K562 (cell line): ENCODE results near the gene TCAF1. TPM values are rescaled to one million over a fixed set of nuclear protein-coding genes. Genes with fewer than 3 reads are reported as not detected.

Experiments
- ETV1 ChIP-seq: fragments of 450-650 bp; conservative IDR thresholded peaks from 2 replicates; pipeline ENCODE4 v1.6.1; 2016; ENCODE audit warnings: missing genetic modification characterization, control low read depth, low read depth, missing compliant biosample characterization
- FIP1L1 ChIP-seq: fragments of 200-400 bp; formaldehyde crosslinking; IDR thresholded peaks from 2 replicates; pipeline ENCODE4 v1.6.1; 2018; ENCODE audit warnings: mild to moderate bottlenecking, low read depth, low read length; ENCODE audit not compliant: poor library complexity, severe bottlenecking
- NELFE ChIP-seq: IDR thresholded peaks from 2 replicates; pipeline ENCODE4 v1.6.1; 2011; ENCODE audit warnings: mild to moderate bottlenecking; ENCODE audit not compliant: insufficient read depth, insufficient read length
- PRMT5 ChIP-seq: sonication (generic); formaldehyde crosslinking; IDR thresholded peaks from 2 replicates; pipeline ENCODE4 v1.5.0; 2020; ENCODE audit warnings: missing genetic modification reagents
- RBM39 ChIP-seq: fragments of 200-400 bp; formaldehyde crosslinking; optimal IDR thresholded peaks from 2 replicates; pipeline ENCODE3; 2018; ENCODE audit warnings: low read depth, low read length
- SIN3A ChIP-seq, 2 experiments: fragments of 150-350 bp in 1 of 2; IDR thresholded peaks; 2 replicates each; pipeline ENCODE4 v1.6.1; 2011 to 2016; ENCODE audit warnings: borderline replicate concordance in 2 of 2, low read depth in 2 of 2, low read length in 2 of 2, mild to moderate bottlenecking in 2 of 2, moderate library complexity in 2 of 2; ENCODE audit not compliant: control insufficient read depth in 1 of 2
- STAT5A ChIP-seq: IDR thresholded peaks from 2 replicates; pipeline ENCODE4 v1.6.1; 2012; ENCODE audit warnings: low read length, inconsistent platforms, borderline replicate concordance
- polyA plus RNA-seq, 8 experiments: library from polyadenylated mRNA; depleted of rRNA in 4 of 8; stranded (reverse) in 5 of 8; unstranded in 3 of 8; fragments of >200 nt; fragmentation: Nextera tagmentation in 2 of 8; fragmentation: Illumina TruSeq in 1 of 8; extraction: Ambion mirVana in 2 of 8; extraction: Trizol in 1 of 8; gene quantifications; 2 replicates each; pipeline versions ENCODE4 v1.2.1 to v1.2.3, GENCODE V29; 2011 to 2014; ENCODE audit warnings: inconsistent platforms in 1 of 8, missing spikeins in 1 of 8
- total RNA-seq, 7 experiments: library from RNA; depleted of rRNA in 6 of 7; stranded (reverse); fragments of >200 nt in 6 of 7; fragmentation: Illumina TruSeq in 2 of 7; extraction: Trizol in 2 of 7; gene quantifications; 2 replicates each; pipeline versions ENCODE4 v1.2.1 to v1.2.3, GENCODE V29; 2011 to 2021; ENCODE audit warnings: low replicate concordance in 1 of 7
- TF ChIP-seq, protein P1 (sequence below), 2 experiments: fragments of 450-650 bp; IDR thresholded peaks; 2 replicates each; pipeline ENCODE4 v1.6.1; 2016; ENCODE audit warnings: mild to moderate bottlenecking in 2 of 2, borderline replicate concordance in 1 of 2, low read depth in 1 of 2, moderate library complexity in 1 of 2
- TF ChIP-seq, protein P2 (sequence below), 2 experiments: fragments of 450-650 bp; IDR thresholded peaks; 2 replicates each; pipeline ENCODE4 v1.6.1; 2016
- TF ChIP-seq, protein P3 (sequence below): fragments of 250-450 bp; sonication (Bioruptor Pico); IDR thresholded peaks from 2 replicates; pipeline ENCODE4 v1.8.0; 2022; ENCODE audit warnings: moderate library complexity, mild to moderate bottlenecking, inconsistent platforms
- TF ChIP-seq, protein P4 (sequence below): IDR thresholded peaks from 3 replicates; pipeline ENCODE4 v1.6.1; 2011; ENCODE audit warnings: borderline replicate concordance, mild to moderate bottlenecking, moderate library complexity; ENCODE audit not compliant: insufficient read length; ENCODE audit errors: extremely low read depth

The TCAF1 gene
- total and polyA plus RNA-seq, 9 of the 15 experiments (the other 6 are each of a cell fraction or from before 2014, with no cell fraction given): 6.2 to 52.2 (median 24.4) TPM

DNA sequence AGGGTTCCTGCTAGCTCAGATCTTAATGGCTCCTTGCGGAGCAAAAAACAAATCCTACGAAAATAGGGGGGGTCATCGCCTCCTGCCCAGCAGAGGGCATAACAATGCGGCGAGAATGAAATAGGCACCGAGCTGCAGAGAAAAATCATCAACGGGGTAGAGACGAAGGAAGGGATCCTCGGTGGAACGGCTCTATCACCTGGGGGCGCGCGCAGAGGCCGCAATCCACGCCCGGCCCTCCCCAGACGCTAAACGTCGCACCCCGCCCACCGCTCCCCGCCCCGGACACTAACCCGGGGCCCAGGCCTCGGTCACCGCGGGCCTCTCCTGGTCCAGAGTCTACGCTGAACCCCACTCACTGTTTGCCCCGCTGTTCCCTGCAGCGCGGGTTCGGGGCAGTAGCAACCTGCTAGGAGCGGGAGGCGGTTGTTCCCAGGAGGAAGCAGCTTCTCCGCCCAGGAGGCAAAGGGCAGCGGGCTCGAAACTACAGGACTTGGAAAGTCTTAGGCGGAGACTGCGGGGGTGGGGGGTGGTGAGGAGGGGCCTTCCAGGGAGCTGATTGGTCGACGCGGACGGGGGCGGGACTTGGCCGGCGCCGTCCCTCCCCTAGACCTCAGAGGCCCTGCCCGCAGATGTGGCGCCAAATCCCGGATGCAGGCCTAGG, at the start of gene TCAF1 (continued):
- TF ChIP-seq, protein P1, sequence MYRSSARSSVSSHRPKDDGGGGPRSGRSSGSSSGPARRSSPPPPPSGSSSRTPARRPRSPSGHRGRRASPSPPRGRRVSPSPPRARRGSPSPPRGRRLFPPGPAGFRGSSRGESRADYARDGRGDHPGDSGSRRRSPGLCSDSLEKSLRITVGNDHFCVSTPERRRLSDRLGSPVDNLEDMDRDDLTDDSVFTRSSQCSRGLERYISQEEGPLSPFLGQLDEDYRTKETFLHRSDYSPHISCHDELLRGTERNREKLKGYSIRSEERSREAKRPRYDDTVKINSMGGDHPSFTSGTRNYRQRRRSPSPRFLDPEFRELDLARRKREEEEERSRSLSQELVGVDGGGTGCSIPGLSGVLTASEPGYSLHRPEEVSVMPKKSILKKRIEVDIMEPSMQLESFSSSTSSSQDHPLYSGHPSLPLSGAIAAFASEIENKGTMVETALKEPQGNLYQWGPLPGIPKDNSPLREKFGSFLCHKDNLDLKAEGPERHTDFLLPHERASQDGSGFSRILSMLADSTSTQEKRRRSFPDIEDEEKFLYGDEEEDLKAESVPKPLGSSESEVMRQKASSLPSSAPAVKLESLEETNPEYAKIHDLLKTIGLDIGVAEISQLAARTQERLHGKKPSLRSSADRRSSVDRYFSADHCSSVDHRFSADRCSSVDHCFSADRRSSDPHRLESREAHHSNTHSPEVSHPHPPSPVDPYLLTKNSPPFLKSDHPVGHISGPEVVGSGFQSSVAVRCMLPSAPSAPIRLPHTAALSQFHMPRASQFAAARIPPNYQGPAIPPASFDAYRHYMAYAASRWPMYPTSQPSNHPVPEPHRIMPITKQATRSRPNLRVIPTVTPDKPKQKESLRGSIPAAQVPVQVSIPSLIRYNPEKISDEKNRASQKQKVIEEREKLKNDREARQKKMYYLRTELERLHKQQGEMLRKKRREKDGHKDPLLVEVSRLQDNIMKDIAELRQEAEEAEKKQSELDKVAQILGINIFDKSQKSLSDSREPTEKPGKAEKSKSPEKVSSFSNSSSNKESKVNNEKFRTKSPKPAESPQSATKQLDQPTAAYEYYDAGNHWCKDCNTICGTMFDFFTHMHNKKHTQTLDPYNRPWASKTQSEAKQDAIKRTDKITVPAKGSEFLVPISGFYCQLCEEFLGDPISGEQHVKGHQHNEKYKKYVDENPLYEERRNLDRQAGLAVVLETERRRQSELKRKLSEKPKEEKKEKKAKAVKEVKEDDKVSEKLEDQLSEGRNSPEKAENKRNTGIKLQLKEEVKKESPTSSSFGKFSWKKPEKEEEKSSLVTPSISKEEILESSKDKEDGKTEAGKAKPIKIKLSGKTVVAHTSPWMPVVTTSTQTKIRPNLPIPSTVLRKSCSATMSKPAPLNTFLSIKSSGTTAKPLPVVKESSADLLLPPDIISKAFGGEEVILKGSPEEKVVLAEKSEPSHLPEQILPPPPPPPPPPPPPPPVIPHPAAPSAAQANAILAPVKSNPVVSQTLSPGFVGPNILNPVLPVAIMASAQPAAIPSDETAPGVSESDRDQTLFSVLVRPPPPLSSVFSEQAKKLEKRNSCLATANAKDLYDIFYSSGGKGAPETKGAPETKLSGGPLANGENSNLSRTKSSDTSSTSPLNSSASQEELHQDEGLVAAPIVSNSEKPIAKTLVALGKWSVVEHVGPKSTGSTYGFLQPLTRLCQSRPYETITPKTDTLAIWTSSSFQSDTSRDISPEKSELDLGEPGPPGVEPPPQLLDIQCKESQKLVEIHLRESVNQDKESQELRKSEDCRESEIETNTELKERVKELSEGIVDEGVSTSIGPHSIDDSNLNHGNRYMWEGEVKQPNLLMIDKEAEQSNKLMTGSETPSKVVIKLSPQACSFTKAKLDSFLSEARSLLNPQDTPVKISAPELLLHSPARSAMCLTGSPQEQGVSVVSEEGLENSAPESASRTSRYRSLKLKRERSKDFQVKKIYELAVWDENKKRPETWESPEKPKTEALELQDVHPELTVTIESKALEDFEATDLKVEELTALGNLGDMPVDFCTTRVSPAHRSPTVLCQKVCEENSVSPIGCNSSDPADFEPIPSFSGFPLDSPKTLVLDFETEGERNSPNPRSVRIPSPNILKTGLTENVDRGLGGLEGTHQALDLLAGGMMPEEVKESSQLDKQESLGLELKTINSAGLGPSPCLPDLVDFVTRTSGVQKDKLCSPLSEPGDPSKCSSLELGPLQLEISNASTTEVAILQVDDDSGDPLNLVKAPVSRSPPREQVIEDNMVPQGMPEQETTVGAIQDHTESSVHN (IDR thresholded peaks at IDR 0.05; ENCODE audit: borderline replicate concordance in 1 of 2, low read depth in 1 of 2): peak in 1 of 2 experiments; percentile 41; a peak in 1 of 4 replicates
- TF ChIP-seq RBM39 (no peak), FIP1L1 (no peak), PRMT5 (CRISPR knock-in tag) (no peak), NELFE (no peak), STAT5A (no peak), ETV1 (tag) (no peak; the same call in none of the 2 replicates), SIN3A (IDR thresholded peaks at IDR 0.05; ENCODE audit: borderline replicate concordance in 2 of 2, control insufficient read depth in 1 of 2, low read depth in 2 of 2, low read length in 2 of 2) (peak; percentile 10 to 56; a peak in 2 of 4 replicates)
- TF ChIP-seq, protein P2, sequence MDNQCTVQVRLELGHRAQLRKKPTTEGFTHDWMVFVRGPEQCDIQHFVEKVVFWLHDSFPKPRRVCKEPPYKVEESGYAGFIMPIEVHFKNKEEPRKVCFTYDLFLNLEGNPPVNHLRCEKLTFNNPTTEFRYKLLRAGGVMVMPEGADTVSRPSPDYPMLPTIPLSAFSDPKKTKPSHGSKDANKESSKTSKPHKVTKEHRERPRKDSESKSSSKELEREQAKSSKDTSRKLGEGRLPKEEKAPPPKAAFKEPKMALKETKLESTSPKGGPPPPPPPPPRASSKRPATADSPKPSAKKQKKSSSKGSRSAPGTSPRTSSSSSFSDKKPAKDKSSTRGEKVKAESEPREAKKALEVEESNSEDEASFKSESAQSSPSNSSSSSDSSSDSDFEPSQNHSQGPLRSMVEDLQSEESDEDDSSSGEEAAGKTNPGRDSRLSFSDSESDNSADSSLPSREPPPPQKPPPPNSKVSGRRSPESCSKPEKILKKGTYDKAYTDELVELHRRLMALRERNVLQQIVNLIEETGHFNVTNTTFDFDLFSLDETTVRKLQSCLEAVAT (IDR thresholded peaks at IDR 0.05): peak; percentile 43 to 64; a peak in 2 of 4 replicates
- TF ChIP-seq, protein P3, sequence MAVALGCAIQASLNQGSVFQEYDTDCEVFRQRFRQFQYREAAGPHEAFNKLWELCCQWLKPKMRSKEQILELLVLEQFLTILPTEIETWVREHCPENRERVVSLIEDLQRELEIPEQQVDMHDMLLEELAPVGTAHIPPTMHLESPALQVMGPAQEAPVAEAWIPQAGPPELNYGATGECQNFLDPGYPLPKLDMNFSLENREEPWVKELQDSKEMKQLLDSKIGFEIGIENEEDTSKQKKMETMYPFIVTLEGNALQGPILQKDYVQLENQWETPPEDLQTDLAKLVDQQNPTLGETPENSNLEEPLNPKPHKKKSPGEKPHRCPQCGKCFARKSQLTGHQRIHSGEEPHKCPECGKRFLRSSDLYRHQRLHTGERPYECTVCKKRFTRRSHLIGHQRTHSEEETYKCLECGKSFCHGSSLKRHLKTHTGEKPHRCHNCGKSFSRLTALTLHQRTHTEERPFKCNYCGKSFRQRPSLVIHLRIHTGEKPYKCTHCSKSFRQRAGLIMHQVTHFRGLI (CRISPR knock-in tag): no peak
- TF ChIP-seq, protein P4, sequence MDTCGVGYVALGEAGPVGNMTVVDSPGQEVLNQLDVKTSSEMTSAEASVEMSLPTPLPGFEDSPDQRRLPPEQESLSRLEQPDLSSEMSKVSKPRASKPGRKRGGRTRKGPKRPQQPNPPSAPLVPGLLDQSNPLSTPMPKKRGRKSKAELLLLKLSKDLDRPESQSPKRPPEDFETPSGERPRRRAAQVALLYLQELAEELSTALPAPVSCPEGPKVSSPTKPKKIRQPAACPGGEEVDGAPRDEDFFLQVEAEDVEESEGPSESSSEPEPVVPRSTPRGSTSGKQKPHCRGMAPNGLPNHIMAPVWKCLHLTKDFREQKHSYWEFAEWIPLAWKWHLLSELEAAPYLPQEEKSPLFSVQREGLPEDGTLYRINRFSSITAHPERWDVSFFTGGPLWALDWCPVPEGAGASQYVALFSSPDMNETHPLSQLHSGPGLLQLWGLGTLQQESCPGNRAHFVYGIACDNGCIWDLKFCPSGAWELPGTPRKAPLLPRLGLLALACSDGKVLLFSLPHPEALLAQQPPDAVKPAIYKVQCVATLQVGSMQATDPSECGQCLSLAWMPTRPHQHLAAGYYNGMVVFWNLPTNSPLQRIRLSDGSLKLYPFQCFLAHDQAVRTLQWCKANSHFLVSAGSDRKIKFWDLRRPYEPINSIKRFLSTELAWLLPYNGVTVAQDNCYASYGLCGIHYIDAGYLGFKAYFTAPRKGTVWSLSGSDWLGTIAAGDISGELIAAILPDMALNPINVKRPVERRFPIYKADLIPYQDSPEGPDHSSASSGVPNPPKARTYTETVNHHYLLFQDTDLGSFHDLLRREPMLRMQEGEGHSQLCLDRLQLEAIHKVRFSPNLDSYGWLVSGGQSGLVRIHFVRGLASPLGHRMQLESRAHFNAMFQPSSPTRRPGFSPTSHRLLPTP: no peak
